ENCODE results near the gene CCDC80.
"Not testable (repeated sequence)": the region's sequence is repeated elsewhere in the genome, so short reads cannot be mapped to it uniquely, and the experiment has no call there.

Gene CCDC80

DNA sequence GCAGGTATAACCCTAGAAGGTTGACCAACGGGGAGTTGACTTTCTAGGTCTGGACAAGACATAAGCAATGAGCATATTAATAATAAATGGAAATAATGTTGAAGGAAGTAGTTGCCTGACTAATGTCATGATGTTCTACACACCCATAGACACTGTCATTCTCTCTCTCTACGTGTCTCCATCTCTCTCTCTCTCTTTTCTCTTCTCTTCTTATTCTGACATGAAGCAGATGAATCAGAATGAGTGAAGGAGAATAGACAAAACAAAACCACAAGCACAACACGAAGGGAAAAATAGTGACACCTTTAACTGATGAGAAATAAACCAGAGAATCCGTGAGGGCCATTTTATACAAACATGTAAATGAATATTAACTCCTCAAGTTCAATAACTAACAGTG is 26.7 kb upstream of the CCDC80 start:
- CTCF ChIA-PET, result no interaction called here
- no peak for DNase-seq (ENCODE audit: extremely low spot score)
- POLR2A ChIA-PET, result no interaction called here
- TF ChIP-seq, protein P1, sequence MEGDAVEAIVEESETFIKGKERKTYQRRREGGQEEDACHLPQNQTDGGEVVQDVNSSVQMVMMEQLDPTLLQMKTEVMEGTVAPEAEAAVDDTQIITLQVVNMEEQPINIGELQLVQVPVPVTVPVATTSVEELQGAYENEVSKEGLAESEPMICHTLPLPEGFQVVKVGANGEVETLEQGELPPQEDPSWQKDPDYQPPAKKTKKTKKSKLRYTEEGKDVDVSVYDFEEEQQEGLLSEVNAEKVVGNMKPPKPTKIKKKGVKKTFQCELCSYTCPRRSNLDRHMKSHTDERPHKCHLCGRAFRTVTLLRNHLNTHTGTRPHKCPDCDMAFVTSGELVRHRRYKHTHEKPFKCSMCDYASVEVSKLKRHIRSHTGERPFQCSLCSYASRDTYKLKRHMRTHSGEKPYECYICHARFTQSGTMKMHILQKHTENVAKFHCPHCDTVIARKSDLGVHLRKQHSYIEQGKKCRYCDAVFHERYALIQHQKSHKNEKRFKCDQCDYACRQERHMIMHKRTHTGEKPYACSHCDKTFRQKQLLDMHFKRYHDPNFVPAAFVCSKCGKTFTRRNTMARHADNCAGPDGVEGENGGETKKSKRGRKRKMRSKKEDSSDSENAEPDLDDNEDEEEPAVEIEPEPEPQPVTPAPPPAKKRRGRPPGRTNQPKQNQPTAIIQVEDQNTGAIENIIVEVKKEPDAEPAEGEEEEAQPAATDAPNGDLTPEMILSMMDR (IDR thresholded peaks at IDR 0.05; ENCODE audit: control extremely low read depth, extremely low read depth, low read depth, missing control alignments), result no peak

DNA sequence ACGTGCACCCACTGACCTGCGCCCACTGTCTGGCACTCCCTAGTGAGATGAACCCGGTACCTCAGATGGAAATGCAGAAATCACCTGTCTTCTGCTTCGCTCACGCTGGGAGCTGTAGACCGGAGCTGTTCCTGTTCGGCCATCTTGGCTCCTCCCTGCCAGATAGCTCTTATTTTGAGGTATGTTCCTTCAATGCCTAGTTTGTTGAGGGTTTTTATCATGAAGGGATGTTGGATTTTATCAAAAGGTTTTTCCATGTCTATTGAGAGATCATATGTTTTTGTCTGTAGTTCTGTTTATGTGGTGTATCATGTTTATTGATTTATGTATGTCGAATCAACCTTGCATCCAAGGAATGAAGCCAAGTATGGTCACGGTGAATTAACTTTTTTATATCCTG is 24.1 kb upstream of the CCDC80 start:
- DNase-seq (ENCODE audit: extremely low spot score); POLR2A ChIA-PET; CTCF ChIA-PET: not testable (repeated sequence)

DNA sequence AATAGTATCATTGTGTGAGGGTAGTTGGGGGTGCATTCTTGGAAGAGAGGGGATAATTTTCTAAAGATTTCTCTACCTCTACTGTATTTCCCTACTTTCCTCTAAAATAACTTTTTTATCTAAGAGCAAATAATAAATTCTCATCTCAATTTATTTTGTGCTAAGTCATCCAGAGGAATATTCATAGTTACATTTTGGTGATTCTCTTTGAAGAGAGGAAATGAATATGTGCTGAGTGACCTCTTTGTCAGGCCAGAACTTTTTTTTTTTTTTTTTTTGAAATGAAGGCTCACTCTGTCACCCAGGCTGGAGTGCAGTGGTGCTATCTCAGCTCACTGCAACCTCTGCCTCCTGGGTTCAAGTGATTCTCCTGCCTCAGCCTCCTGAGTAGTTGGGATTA is 15.1 kb upstream of the CCDC80 start:
- CTCF ChIA-PET, result interaction anchor here (0.7 kb wide), 1 partner anchor 149 kb away, joined by 3 read pairs; no protein-coding TSS in a partner anchor
- no peak for DNase-seq (ENCODE audit: extremely low spot score)
- POLR2A ChIA-PET, result no interaction called here
- TF ChIP-seq, protein P1 (IDR thresholded peaks at IDR 0.05; ENCODE audit: control extremely low read depth, extremely low read depth, low read depth, missing control alignments), result no peak

DNA sequence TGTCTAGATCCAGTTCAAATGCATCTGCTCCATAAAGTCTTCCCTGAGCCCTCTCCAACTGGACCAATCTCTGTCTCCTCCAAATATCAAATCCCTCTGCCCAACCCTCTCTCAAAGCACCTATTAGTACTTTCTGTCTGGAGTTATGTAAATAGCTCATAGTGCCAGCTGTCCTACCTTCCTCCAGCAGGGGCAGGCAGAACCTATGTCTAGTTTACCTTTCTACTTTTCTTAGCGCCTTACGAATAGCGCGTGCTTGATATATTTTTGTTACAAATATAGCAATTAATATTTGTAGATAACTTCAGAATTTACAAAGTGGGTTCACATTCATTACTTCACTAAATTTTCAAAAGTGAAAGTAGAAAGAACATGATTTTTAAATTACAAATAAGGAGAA is 14.0 kb upstream of the CCDC80 start:
- ChIA-PET CTCF (interaction anchor here (1.4 to 4.6 kb wide), 3 partner anchors 10 to 336 kb away, joined by 3 to 34 read pairs (median 5); partner anchors contain the start of gene GTPBP8), POLR2A (no interaction called here)
- TF ChIP-seq, protein P1 (IDR thresholded peaks at IDR 0.05; ENCODE audit: control extremely low read depth, extremely low read depth, low read depth, missing control alignments), result no peak
- DNase-seq (ENCODE audit: extremely low spot score), result no peak

DNA sequence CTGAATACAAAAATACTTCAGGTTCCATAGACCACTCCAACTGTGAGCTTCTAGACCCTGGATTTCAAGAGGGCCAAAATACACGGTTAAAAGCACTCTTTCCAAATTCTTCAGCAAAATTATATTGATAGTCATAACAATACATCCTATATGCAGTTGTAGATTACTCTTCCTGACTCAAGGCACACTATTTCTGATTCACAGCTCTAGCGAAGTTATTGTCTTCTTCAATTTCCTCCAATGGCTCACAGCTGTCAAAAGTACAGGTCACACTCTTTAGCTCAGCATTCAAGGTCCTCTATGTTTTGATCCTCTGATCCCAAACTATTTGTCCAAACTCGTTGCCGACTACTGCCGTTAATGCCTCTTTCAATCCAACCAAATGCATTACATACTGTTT is 13.5 kb upstream of the CCDC80 start:
- no peak for DNase-seq (ENCODE audit: extremely low spot score)
- POLR2A ChIA-PET, result interaction anchor here (0.8 kb wide), 1 partner anchor 347 kb away, joined by 3 read pairs; no protein-coding TSS in a partner anchor
- CTCF ChIA-PET, result interaction anchor here (0.9 to 4.6 kb wide), 5 partner anchors 9 to 382 kb away, joined by 3 to 34 read pairs (median 3); partner anchors contain the start of gene GTPBP8
- TF ChIP-seq, protein P1 (IDR thresholded peaks at IDR 0.05; ENCODE audit: control extremely low read depth, extremely low read depth, low read depth, missing control alignments), result no peak

DNA sequence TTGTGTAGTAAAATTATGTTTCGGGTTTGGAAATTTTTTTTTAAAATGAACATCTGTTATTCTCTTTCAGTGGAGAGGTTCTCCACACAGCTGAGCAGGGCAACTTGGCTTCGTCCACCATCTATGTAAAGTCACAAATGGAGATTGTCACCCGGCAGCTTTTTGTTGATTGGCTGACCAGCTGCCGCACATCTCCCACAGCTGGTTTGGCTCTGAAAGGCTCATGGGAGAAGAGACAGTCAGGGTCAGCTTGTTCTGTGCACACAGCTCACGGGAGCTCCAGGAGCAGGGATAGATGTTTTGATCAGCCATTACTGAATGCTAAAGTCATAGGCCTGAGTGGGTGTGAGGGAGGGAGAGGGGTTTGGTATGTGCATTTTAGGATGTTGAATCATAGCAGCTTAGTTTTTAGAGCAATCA is 12.9 kb upstream of the CCDC80 start:
- DNase-seq (ENCODE audit: extremely low spot score), result no peak
- TF ChIP-seq, protein P1 (IDR thresholded peaks at IDR 0.05; ENCODE audit: control extremely low read depth, extremely low read depth, low read depth, missing control alignments), result no peak
- POLR2A ChIA-PET, result interaction anchor here (0.8 kb wide), 1 partner anchor 348 kb away, joined by 3 read pairs; no protein-coding TSS in a partner anchor
- CTCF ChIA-PET, result interaction anchor here (0.9 to 4.6 kb wide), 7 partner anchors 9 to 383 kb away, joined by 3 to 34 read pairs (median 3); partner anchors contain the start of gene GTPBP8

DNA sequence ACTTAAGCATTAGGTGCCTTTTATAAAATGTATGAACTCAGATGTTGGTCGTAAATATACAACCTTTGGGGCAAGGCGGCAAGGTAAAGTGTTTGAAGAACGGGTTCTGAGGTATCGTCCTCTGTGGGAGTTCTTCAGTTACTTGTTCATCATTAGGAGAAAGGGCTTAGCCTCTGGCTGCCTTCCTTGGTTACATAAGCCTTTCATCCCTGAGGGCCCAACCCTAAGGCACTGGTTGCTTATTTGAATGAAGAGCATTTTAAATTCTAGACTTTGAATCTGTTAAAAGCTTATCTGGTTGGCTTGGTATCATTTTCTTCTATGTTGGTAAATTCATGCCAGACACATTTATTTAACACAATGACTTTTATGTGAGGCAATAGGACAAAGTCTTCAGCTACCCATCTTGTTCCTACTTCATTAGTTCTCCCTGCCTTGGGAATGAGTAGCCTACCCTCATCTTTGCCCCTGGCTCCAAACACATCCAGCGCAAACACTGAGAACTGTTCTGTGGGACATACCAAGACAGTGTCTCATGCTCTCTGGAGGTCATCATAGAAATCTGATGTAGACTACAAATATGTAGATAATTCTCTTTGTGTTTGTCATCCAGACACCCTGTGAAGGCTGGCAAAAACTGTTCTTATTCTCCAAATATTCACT is 12.4 kb upstream of the CCDC80 start:
- ChIA-PET POLR2A (interaction anchor here (0.7 kb wide), 1 partner anchor 53 kb away, joined by 3 read pairs; no protein-coding TSS in a partner anchor), CTCF (interaction anchor here (1.1 to 4.6 kb wide), 6 partner anchors 10 to 337 kb away, joined by 3 to 34 read pairs (median 3); partner anchors contain the start of gene GTPBP8)
- TF ChIP-seq, protein P1 (IDR thresholded peaks at IDR 0.05; ENCODE audit: control extremely low read depth, extremely low read depth, low read depth, missing control alignments), result no peak
- no peak for DNase-seq (ENCODE audit: extremely low spot score)

Data from GM10248 (cell line).